GM04503 (cell line): Measurements from ENCODE around the gene LCE1A.

ENCODE experiments used
- DNase-seq: peaks from one replicate; pipeline ENCODE4 v3.0.0-alpha.2; 2012; ENCODE audit warnings: low read depth

The LCE1A gene

GRCh38 chr1:152827173-152827572 is at the start of gene LCE1A:
Gene LCE1A (plus strand): TSS chr1:152827473. CDS start chr1:152827473, 0 bp downstream.
- DNase-seq: no peak

DNA sequence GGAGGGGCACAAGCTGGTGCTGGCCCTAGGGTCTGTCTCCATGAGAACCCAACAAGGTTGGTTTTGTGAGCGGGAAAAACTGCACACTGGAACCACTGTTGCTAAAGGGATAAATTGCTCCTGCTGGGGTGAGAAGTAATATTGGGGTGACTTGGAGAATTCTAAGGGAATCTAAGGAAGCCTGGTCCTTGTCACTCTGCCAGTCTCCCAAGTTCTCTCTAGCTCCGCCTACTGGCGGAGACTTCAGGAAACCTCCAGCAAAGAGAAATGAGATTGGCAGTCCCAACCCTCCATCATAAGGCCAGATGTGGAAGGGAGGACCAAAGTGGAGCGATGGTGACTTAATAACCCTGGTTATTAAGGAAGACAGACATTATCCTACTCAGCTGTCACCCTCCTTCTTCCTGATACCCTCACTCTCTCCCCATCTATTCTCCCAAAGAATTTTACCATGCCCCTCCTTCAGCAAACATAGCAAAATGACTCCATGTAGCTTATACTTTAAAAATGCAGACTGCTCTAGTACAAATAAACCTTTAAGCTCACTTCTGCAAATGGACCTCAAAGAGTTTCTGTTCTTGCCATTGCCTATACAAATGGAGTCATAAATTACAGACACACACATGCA is 49.6 kb upstream of the LCE1A start:
- no peak for DNase-seq

DNA sequence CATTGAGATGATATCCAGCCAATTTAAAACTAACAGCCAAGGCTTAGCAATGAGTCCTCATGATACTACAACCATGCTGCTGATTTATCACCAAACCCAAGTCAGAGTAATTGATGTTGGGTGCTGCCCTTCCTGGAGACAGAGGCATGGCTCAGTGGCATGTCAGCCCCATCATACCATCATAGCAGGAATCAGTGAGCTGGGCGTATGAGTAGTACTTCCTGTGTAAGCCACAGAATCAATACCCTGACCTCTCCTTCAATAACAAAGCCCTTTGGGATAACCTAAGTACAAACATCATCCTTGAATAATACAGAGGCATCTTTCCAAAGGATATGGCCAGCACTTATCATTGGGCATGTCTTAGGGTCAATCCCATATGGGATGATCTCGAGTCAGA is 44.2 kb upstream of the LCE1A start:
- DNase-seq: no peak

- no peak for DNase-seq
Measured at GRCh38 chr1:152786077-152786476, 41.2 kb upstream of the LCE1A start, which contains the start of gene LCE1E. Gene LCE1E (plus strand): TSS chr1:152786257. CDS start chr1:152787300, 1,043 bp downstream.

DNA sequence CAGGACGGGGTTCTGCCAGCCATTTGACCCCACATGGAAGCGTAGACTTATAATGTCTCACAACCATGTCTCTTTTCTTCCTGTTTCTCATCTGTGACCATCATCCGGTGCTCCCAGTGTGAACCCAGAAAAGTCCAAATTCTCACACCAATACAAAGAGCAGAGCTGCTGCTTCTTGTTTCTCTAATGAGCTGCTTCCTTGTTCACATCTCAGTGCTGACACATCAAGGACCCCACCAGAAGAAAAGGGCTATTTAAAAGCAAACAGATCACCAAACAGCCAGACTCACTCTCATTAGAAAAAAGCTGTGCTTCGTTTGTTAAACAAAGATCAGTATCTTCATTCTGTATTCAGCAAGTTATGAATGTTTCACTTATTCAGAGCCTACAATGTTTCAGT is 31.6 kb upstream of the LCE1A start:
- no peak for DNase-seq

DNA sequence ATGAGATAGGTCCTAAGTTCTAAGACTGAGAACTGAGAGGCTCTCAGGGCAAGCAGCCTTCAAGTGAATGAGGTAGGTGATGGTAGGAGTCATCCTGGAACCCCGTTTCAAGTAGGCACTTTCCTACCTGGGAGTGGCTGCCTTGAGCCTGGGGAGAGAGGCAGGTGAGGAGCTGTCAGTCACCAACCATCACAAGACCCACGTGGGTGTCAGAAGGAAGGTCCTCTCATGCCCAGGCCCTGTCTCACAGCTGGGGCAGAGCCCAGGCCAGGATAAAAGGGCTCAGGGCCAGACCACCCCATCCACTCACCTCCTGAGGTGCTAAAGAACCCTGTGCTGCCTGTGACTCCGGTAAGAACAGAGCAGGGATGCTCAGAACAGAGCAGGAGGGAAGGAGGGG is 30.9 kb upstream of the LCE1A start, which contains the start of gene LCE1D:
TSS of gene LCE1D (plus strand) at position 301 of the 400 bp plus-strand sequence. CDS start 1,074 bp downstream, outside the sequence.
- DNase-seq: no peak

DNA sequence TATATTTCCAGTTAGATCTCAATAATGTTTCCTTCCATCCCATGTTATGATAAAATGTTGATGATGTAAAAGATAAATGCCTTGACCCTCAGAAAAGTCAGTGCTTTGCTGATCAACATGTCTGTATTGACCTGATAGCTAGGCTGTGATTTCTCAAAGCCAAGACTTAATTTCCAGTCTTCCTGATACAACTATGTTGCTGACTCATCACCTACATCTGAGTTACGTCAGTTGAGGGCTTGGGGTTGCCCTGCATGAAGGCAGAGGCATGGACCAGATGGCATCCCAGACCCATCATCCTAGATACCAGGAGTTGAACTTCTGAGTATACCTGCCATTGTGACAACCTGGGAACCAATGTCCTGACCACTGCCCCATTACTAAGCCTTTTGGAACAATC is 25.9 kb upstream of the LCE1A start:
- DNase-seq: no peak

DNA sequence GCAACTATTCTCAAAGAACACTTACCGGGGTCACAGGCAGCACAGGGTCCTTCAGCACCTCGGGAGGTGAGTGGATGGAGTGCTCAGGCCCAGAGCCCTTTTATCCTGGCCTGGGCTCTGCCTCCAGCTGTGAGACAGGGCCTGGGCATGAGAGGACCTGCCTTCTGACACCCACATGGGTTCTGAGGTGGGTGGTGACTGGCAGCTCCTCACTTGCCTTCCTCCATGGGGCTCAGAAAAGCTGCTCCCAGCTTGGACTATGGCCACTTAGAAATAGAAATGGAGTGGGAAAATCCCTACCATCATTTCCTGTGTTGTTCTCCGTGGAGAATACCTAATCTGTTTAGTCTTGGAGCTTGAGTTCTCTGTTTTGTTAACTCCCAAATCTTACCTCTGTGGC is 20.7 kb upstream of the LCE1A start, which contains the start of gene LCE1C:
TSS of gene LCE1C (minus strand) at position 76 of the 400 bp plus-strand sequence. CDS start 1,173 bp downstream, outside the sequence.
- DNase-seq: no peak

DNA sequence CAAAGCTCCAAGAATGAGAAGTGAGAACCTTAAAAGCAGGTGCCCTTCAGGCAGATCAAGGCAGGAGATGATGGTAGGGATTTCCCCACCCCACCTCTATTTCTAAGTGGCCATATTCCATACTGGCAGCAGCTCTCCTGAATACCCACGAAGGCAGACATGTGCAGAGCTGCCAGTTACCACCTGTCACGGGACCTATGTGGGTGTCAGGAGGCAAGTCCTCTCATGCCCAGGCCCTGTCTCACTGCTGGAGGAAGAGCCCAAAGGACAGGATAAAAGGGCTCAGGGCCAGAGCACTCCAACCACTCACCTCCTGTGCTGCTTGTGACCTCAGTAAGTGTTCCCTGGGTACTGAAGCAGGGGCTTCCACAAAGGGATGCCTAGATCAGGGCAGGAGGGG is 16.2 kb upstream of the LCE1A start:
- DNase-seq: no peak

- no peak for DNase-seq
Measured at GRCh38 chr1:152811671-152812070, 15.6 kb upstream of the LCE1A start, which contains the start of gene LCE1B. Gene LCE1B (plus strand): TSS chr1:152811971. CDS start chr1:152812447, 476 bp downstream.

GRCh38 chr1:152817309-152817708 is 10.0 kb upstream of the LCE1A start:
- DNase-seq: no peak

GRCh38 chr1:152823294-152823693 is 4.0 kb upstream of the LCE1A start:
- DNase-seq: no peak

DNA sequence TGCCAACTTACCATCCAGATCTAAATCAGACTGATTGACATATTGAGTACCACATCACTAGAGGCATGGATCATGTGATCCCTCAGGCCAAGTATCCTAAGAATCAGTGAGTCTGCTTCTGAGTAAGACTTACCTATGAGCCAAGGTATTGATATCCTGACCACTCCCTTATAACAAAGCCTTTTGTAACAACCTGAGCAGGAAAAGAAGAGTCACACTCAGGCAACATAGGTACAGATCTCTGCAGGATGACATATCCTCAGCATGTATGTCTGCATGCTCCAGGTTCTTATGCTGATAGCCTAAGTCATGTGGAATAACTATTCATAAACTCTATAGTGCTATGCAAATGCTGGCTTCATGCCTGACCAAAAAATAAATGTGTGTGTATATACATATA is 2.3 kb upstream of the LCE1A start:
- no peak for DNase-seq

DNA sequence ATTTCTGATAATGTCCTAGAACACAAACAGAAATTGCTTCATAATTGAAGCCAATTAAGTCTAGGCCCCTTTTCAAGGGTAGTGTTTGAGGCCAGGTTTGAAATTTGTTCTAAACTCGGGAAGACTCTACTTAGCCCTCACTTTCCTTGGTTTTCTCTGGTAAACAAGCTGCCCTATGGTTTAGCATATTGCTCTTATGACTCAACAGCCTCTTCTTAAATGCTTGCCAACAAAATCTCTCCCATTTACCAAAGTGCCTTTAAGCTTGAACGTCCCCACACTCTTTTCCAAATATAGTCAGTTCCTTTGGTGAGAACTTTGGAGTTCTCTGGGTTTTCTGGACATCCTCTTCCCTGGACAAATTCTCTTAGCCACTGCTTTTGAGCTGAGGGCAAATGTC is 9.6 kb downstream of the LCE1A start:
- no peak for DNase-seq

- no peak for DNase-seq
Measured at GRCh38 chr1:152842556-152842955, 15.3 kb downstream of the LCE1A start, which contains the start of gene LCE6A. Gene LCE6A (plus strand): TSS chr1:152842856. CDS start chr1:152843521, 665 bp downstream.

- DNase-seq: peak; percentile 18
Measured at GRCh38 chr1:152855661-152856060, 28.4 kb downstream of the LCE1A start.

- DNase-seq: no peak
Measured at GRCh38 chr1:152858062-152858461, 30.8 kb downstream of the LCE1A start.

DNA sequence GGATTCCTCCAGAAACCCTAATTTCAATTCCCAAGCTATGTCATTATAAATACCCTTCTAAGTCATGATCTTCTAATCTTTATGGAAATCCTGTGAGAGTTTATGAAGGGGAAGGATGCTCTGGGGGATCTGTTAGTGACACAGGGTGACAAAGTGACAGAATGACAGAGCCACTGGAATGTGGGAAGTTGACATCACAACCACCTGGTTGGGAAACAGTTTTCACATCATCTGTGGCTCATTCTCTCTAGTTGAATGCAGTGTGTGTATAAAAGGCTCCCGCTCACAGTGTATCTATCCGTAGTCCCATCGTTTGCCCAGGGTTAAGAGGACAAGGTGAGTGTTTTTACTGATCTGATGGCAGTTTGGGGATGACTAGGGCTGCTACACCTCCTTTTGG is 32.4 kb downstream of the LCE1A start, which contains the start of gene LCE7A:
TSS of gene LCE7A (plus strand) at position 301 of the 400 bp plus-strand sequence. CDS start 702 bp downstream, outside the sequence.
- DNase-seq: no peak

- DNase-seq: no peak
Measured at GRCh38 chr1:152860129-152860528, 32.9 kb downstream of the LCE1A start.

DNA sequence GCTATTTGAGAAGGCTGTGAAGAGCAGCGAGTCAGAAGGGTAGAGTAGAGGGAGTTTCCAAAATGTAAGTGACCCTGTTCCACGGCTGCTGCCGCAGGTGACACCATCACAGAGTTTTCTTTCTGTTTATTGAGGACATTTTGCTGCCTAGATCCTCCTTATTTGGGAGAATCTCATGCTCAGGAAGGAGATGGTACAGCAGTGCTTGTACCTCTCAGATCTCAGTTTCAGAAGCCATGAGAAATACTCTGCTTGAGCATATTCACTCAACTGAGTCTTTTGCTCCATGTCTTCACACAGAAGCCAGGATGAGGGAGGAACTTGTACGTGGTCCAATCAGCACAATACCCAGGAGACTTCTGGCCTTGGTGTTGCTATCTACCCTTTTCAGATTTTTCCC is 34.1 kb downstream of the LCE1A start:
- no peak for DNase-seq

DNA sequence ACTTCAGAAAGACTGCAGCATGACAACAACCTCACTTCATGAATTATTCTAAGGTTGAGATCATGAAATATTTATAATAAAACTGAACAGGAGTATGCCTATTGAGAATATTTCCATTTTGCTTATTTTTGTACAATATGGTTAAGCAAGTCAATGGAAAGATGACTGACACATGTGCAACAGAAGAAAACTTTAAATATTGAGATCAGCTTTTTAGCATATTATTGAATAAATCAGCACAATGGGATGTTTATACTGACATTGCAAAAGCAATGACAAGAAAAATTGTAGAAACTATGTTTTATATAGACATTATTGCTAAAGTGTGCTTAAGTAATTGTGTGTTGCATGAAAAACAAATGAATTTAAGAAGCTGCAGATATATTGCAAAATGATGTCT is 37.2 kb downstream of the LCE1A start:
- no peak for DNase-seq

DNA sequence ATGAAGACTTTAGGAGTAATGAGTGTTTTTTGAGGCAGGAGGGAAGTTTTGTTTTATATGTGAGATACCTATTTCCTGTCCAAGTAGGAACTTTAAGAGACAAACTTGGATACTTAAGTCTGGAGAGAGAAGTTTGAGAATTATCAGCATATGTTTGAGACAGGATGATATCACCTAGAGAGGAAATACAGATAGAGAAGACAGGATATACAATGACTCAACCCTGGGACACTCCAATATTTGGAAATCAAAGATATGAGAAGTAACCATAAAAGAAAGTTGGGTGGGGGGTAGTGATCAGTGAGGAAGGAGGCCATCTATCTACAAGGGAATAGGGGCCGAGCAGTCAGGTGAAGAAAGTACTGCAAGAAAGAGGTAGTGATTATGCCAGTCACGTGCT is 39.0 kb downstream of the LCE1A start:
- DNase-seq: no peak

GRCh38 chr1:152869808-152870419 is 42.6 kb downstream of the LCE1A start:
- DNase-seq: no peak
